A673 (cell line): ENCODE data around the gene RAP1GAP2. TPM values are rescaled to one million over a fixed set of nuclear protein-coding genes. Genes with fewer than 3 reads are reported as not detected.

Experiments
- BruUV-seq: library from RNA; stranded (reverse); fragments of 400-500 nt; replicated peaks from 2 replicates; lab custom pipeline; 2021; lab: Mats Ljungman, UMichigan
- CTCF ChIA-PET: fragments of 300-600 bp; sonication (Branson Sonifier 250); formaldehyde crosslinking; loops from one replicate; lab custom pipeline; 2022; ENCODE audit warnings: antibody characterized with exemption; lab: Charles Lee
- POLR2A ChIA-PET: fragments of 300-600 bp; sonication (Branson Sonifier 250); formaldehyde crosslinking; loops from one replicate; lab custom pipeline; 2022; ENCODE audit warnings: antibody characterized with exemption; ENCODE audit not compliant: low non-redundant PET; lab: Charles Lee
- DNase-seq: peaks from one replicate; pipeline ENCODE4 v3.0.0-alpha.2; 2015; ENCODE audit warnings: low spot score
- H3K27ac ChIP-seq: fragments of 200-600 bp; sonication (generic); 2 replicates; pipeline ENCODE4 v1.5.1; 2016; ENCODE audit warnings: mixed run types, low read depth, mild to moderate bottlenecking, mixed read lengths, antibody characterized with exemption, low read length; ENCODE audit not compliant: poor library complexity, severe bottlenecking
- H3K27me3 ChIP-seq: fragments of 200-600 bp; sonication (generic); replicated peaks from 2 replicates; pipeline ENCODE4 v1.6.1; 2017; ENCODE audit warnings: mixed run types, low read depth, mild to moderate bottlenecking, mixed read lengths, antibody characterized with exemption, low read length; ENCODE audit not compliant: insufficient read depth, poor library complexity
- H3K36me3 ChIP-seq: fragments of 200-600 bp; sonication (generic); 2 replicates; pipeline ENCODE4 v1.6.1; 2016; ENCODE audit warnings: mixed run types, mild to moderate bottlenecking, mixed read lengths, antibody characterized with exemption, low read length; ENCODE audit not compliant: insufficient read depth, poor library complexity, severe bottlenecking
- H3K4me1 ChIP-seq: fragments of 200-600 bp; sonication (generic); 2 replicates; pipeline ENCODE4 v1.6.1; 2017; ENCODE audit warnings: mixed run types, mild to moderate bottlenecking, mixed read lengths, antibody characterized with exemption, low read length; ENCODE audit not compliant: insufficient read depth, poor library complexity, severe bottlenecking
- H3K4me3 ChIP-seq: fragments of 200-600 bp; sonication (generic); 2 replicates; pipeline ENCODE4 v1.5.1; 2016; ENCODE audit warnings: low read depth, mixed run types, mild to moderate bottlenecking, mixed read lengths, low read length; ENCODE audit not compliant: poor library complexity, severe bottlenecking
- H3K9me3 ChIP-seq: fragments of 200-600 bp; sonication (generic); 2 replicates; pipeline ENCODE4 v1.6.1; 2016; ENCODE audit warnings: mixed run types, low read depth, mild to moderate bottlenecking, mixed read lengths, antibody characterized with exemption, low read length; ENCODE audit not compliant: poor library complexity, severe bottlenecking
- CTCF ChIP-seq: fragments of 300-800, 200-600 bp; sonication (generic); conservative IDR thresholded peaks from 2 replicates; pipeline ENCODE4 v1.5.1; 2017; ENCODE audit warnings: low read depth, mild to moderate bottlenecking, antibody characterized with exemption, low read length, moderate library complexity, mixed read lengths
- EZH2 ChIP-seq: fragments of 200-600 bp; sonication (generic); IDR thresholded peaks from 2 replicates; pipeline ENCODE4 v1.6.1; 2017; ENCODE audit warnings: borderline replicate concordance, low read depth, mild to moderate bottlenecking, mixed read lengths, antibody characterized with exemption, low read length; ENCODE audit not compliant: poor library complexity, severe bottlenecking
- intact Hi-C: fragments of 100-400 bp; cut with micrococcal nuclease; formaldehyde crosslinking; loops from one replicate; pipeline ENCODE4 v1.10.0; 2022; ENCODE audit not compliant: unreplicated experiment
- total RNA-seq: library from RNA; stranded (reverse); gene quantifications from 2 replicates; pipeline ENCODE4 v1.2.3, GENCODE V29; 2021

The RAP1GAP2 gene
- total RNA-seq, 1 experiment from 2014 or later = 0.06 TPM

- Histone ChIP-seq H3K9me3 (no peaks in the 10 kb centered on the region), H3K27me3 (peaks cover 22% of the 10 kb centered on the region), H3K4me3 (no peak overlapping the region), H3K4me1 (no peaks in the 10 kb centered on the region), H3K27ac (no peak overlapping the region), H3K36me3 (no peaks in the 10 kb centered on the region)
- no TSS peak for BruUV-seq
- no peak for DNase-seq
- CTCF ChIA-PET = interaction anchor here (0.6 kb wide), 1 partner anchor 18 kb away, joined by 3 read pairs; no protein-coding TSS in a partner anchor
- intact Hi-C loops = no loop called here
- no peak for TF ChIP-seq EZH2
- POLR2A ChIA-PET = no interaction called here
Measured at GRCh38 chr17:2971851-2972250, 175.6 kb downstream of the RAP1GAP2 start.

- Histone ChIP-seq H3K4me1 (no peaks in the 10 kb centered on the region), H3K27ac (no peak overlapping the region), H3K4me3 (no peak overlapping the region), H3K9me3 (no peaks in the 10 kb centered on the region), H3K36me3 (no peaks in the 10 kb centered on the region), H3K27me3 (peaks cover 16% of the 10 kb centered on the region)
- intact Hi-C loops = no loop called here
- CTCF ChIA-PET = no interaction called here
- TF ChIP-seq EZH2 (no peak), CTCF (no peak)
- BruUV-seq = no TSS peak
- POLR2A ChIA-PET = no interaction called here
- DNase-seq = no peak
Measured at GRCh38 chr17:2972749-2973148, 176.5 kb downstream of the RAP1GAP2 start.

- no peak for DNase-seq
- Histone ChIP-seq H3K9me3 (no peaks in the 10 kb centered on the region), H3K4me3 (no peak overlapping the region), H3K36me3 (no peaks in the 10 kb centered on the region), H3K4me1 (no peaks in the 10 kb centered on the region), H3K27me3 (peaks cover 6% of the 10 kb centered on the region), H3K27ac (no peak overlapping the region)
- ChIA-PET POLR2A (no interaction called here), CTCF (no interaction called here)
- intact Hi-C loops = no loop called here
- TF ChIP-seq EZH2 (no peak), CTCF (no peak)
- no TSS peak for BruUV-seq
Measured at GRCh38 chr17:2974347-2974746, 178.1 kb downstream of the RAP1GAP2 start.

- POLR2A ChIA-PET = no interaction called here
- no peak overlapping the region for H3K27ac ChIP-seq
- H3K36me3 ChIP-seq = no peaks in the 10 kb centered on the region
- H3K4me1 ChIP-seq = no peaks in the 10 kb centered on the region
- peak; percentile 7 for DNase-seq
- no peaks in the 10 kb centered on the region for H3K9me3 ChIP-seq
- BruUV-seq = no TSS peak
- no peak for TF ChIP-seq CTCF
- H3K27me3 ChIP-seq = peaks cover 3% of the 10 kb centered on the region
- intact Hi-C loops = no loop called here
- CTCF ChIA-PET = no interaction called here
- H3K4me3 ChIP-seq = no peak overlapping the region
Measured at GRCh38 chr17:2975469-2975958, 179.3 kb downstream of the RAP1GAP2 start.
